ENCODE data around the gene PROSER1. TPM values are rescaled to one million over a fixed set of nuclear protein-coding genes. Genes with fewer than 3 reads are reported as not detected.

Gene PROSER1
- total and polyA plus RNA-seq, 2 donors from 2014 or later, result 9.0 to 26.3 TPM

GRCh38 chr13:39054112-39054511 is 16.2 kb upstream of the PROSER1 start:
- no peak for DNase-seq
- no peaks in the 10 kb centered on the region for H3K4me1 ChIP-seq (ENCODE audit: control insufficient read depth in 2 of 3, insufficient read depth in 2 of 3, low read depth in 1 of 3, low read length in 3 of 3)
- H3K36me3 ChIP-seq (ENCODE audit: control insufficient read depth in 2 of 3, insufficient read depth in 3 of 3, low read length in 3 of 3), result peaks cover 0 to 5% (median 3%) of the 10 kb centered on the region in 3 donors
- intact Hi-C loops (cut with DNase I), result no loop called here
- H3K9me3 ChIP-seq (ENCODE audit: control insufficient read depth in 2 of 3, insufficient read depth in 1 of 3, low read length in 3 of 3), result no peaks in the 10 kb centered on the region
- H3K27ac ChIP-seq (ENCODE audit: low read depth in 2 of 2, low read length in 2 of 2), result no peak overlapping the region
- H3K27me3 ChIP-seq (ENCODE audit: control insufficient read depth, insufficient read depth, low read length), result no peaks in the 10 kb centered on the region
- FAIRE-seq, result no peak
- no peak overlapping the region for H3K4me3 ChIP-seq (ENCODE audit: low read length in 3 of 3)
- no peak overlapping the region for H3K9ac ChIP-seq (ENCODE audit: low read length in 3 of 3)
- TF ChIP-seq, protein P1, sequence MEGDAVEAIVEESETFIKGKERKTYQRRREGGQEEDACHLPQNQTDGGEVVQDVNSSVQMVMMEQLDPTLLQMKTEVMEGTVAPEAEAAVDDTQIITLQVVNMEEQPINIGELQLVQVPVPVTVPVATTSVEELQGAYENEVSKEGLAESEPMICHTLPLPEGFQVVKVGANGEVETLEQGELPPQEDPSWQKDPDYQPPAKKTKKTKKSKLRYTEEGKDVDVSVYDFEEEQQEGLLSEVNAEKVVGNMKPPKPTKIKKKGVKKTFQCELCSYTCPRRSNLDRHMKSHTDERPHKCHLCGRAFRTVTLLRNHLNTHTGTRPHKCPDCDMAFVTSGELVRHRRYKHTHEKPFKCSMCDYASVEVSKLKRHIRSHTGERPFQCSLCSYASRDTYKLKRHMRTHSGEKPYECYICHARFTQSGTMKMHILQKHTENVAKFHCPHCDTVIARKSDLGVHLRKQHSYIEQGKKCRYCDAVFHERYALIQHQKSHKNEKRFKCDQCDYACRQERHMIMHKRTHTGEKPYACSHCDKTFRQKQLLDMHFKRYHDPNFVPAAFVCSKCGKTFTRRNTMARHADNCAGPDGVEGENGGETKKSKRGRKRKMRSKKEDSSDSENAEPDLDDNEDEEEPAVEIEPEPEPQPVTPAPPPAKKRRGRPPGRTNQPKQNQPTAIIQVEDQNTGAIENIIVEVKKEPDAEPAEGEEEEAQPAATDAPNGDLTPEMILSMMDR (IDR thresholded peaks at IDR 0.05; ENCODE audit: borderline replicate concordance, extremely low read depth, insufficient read depth), result no peak

DNA sequence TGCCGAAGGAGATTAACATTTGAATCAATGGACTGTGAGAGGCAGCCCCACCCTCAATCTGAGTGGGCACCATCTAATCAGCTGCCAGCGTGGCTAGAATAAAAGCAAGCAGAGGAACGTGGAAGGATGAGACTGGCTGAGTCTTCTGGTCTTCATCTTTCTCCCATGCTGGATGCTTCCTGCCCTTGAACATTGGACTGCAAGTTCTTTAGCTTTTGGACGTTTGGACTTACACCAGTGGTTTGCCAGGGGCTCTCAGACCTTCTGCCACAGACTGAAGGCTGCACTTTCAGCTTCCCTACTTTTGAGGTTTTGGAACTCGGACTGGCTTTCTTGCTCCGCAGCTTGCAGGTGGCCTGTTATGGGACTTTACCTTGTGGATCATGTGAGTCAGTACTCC is 15.1 kb upstream of the PROSER1 start:
- Histone ChIP-seq H3K9me3 (ENCODE audit: control insufficient read depth in 2 of 3, insufficient read depth in 1 of 3, low read length in 3 of 3) (no peaks in the 10 kb centered on the region), H3K9ac (ENCODE audit: low read length in 3 of 3) (no peak overlapping the region), H3K27ac (ENCODE audit: low read depth in 2 of 2, low read length in 2 of 2) (no peak overlapping the region), H3K36me3 (ENCODE audit: control insufficient read depth in 2 of 3, insufficient read depth in 3 of 3, low read length in 3 of 3) (peaks cover 0 to 5% (median 3%) of the 10 kb centered on the region in 3 donors), H3K4me1 (ENCODE audit: control insufficient read depth in 2 of 3, insufficient read depth in 2 of 3, low read depth in 1 of 3, low read length in 3 of 3) (no peaks in the 10 kb centered on the region), H3K27me3 (ENCODE audit: control insufficient read depth, insufficient read depth, low read length) (no peaks in the 10 kb centered on the region), H3K4me3 (ENCODE audit: low read length in 3 of 3) (no peak overlapping the region)
- intact Hi-C loops (cut with DNase I), result no loop called here
- TF ChIP-seq, protein P1 (IDR thresholded peaks at IDR 0.05; ENCODE audit: borderline replicate concordance, extremely low read depth, insufficient read depth), result no peak
- FAIRE-seq, result no peak
- DNase-seq, result no peak

DNA sequence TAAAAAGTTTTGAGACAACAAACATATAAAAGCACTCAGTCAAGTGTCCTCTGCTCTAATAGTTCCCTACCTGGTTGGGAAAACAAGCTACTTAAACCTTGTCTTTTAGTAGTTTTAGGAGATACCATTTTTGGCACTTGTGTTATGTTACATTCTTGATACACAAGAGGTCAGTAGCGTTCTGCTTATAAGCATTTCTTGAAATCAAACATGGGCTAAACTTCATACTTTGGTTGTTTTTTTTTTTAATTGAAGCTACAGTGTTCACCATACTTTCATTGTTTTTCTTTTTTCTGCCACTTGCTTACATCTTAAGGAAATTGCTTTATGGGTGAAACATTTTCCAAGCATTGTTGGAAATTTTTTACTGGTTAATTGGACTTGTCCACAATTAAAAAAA is 13.3 kb upstream of the PROSER1 start:
- TF ChIP-seq, protein P1 (IDR thresholded peaks at IDR 0.05; ENCODE audit: borderline replicate concordance, extremely low read depth, insufficient read depth), result peak; percentile 30
- H3K27ac ChIP-seq (ENCODE audit: low read depth in 2 of 2, low read length in 2 of 2), result no peak overlapping the region
- no peaks in the 10 kb centered on the region for H3K27me3 ChIP-seq (ENCODE audit: control insufficient read depth, insufficient read depth, low read length)
- peak in 2 of 5 donors; percentile 51 to 77 for DNase-seq
- H3K9ac ChIP-seq (ENCODE audit: low read length in 3 of 3), result no peak overlapping the region
- H3K9me3 ChIP-seq (ENCODE audit: control insufficient read depth in 2 of 3, insufficient read depth in 1 of 3, low read length in 3 of 3), result no peaks in the 10 kb centered on the region
- no peaks in the 10 kb centered on the region for H3K4me1 ChIP-seq (ENCODE audit: control insufficient read depth in 2 of 3, insufficient read depth in 2 of 3, low read depth in 1 of 3, low read length in 3 of 3)
- FAIRE-seq, result peak; percentile 90
- peaks cover 0 to 5% (median 3%) of the 10 kb centered on the region in 3 donors for H3K36me3 ChIP-seq (ENCODE audit: control insufficient read depth in 2 of 3, insufficient read depth in 3 of 3, low read length in 3 of 3)
- H3K4me3 ChIP-seq (ENCODE audit: low read length in 3 of 3), result no peak overlapping the region
- intact Hi-C loops (cut with DNase I), result no loop called here

- no peak overlapping the region for H3K9ac ChIP-seq (ENCODE audit: low read length in 3 of 3)
- DNase-seq, result no peak
- TF ChIP-seq, protein P1 (IDR thresholded peaks at IDR 0.05; ENCODE audit: borderline replicate concordance, extremely low read depth, insufficient read depth), result no peak
- H3K27ac ChIP-seq (ENCODE audit: low read depth in 2 of 2, low read length in 2 of 2), result no peak overlapping the region
- FAIRE-seq, result no peak
- H3K4me1 ChIP-seq (ENCODE audit: control insufficient read depth in 2 of 3, insufficient read depth in 2 of 3, low read depth in 1 of 3, low read length in 3 of 3), result no peaks in the 10 kb centered on the region
- no peak overlapping the region for H3K4me3 ChIP-seq (ENCODE audit: low read length in 3 of 3)
- H3K36me3 ChIP-seq (ENCODE audit: control insufficient read depth in 2 of 3, insufficient read depth in 3 of 3, low read length in 3 of 3), result peaks cover 0 to 7% (median 5%) of the 10 kb centered on the region in 3 donors
- no peaks in the 10 kb centered on the region for H3K27me3 ChIP-seq (ENCODE audit: control insufficient read depth, insufficient read depth, low read length)
- intact Hi-C loops (cut with DNase I), result loop anchor here (10.0 kb wide), 1 partner anchor 566 kb away; no protein-coding TSS in a partner anchor
- no peaks in the 10 kb centered on the region for H3K9me3 ChIP-seq (ENCODE audit: control insufficient read depth in 2 of 3, insufficient read depth in 1 of 3, low read length in 3 of 3)
These were observed 11.4 kb upstream of the PROSER1 start for GRCh38 chr13:39049274-39049673.

Data from kidney (tissue), 14 donors.